Left ventricle myocardium inferior (tissue), 1 donor: Measurements from ENCODE around the gene CLDN15. TPM values are rescaled to one million over a fixed set of nuclear protein-coding genes. Genes with fewer than 3 reads are reported as not detected.
A peak's percentile ranks its signal among the peaks of the same experiment; 100 is the strongest.
"Not testable (repeated sequence)": the region's sequence is repeated elsewhere in the genome, so short reads cannot be mapped to it uniquely, and the experiment has no call there.

ENCODE experiments used
- DNase-seq: peaks from one replicate; pipeline ENCODE4 v3.0.0-alpha.2; 2020
- H3K27ac ChIP-seq: fragments of 200-600 bp; replicated peaks from 2 replicates; pipeline ENCODE4 v1.8.0; 2021
- H3K27me3 ChIP-seq: fragments of 200-600 bp; 2 replicates; pipeline ENCODE4 v1.8.0; 2021; ENCODE audit warnings: low read depth
- H3K36me3 ChIP-seq: fragments of 200-600 bp; 2 replicates; pipeline ENCODE4 v1.8.0; 2021
- H3K4me1 ChIP-seq: fragments of 200-600 bp; 2 replicates; pipeline ENCODE4 v1.8.0; 2021
- H3K4me3 ChIP-seq: fragments of 200-600 bp; 2 replicates; pipeline ENCODE4 v1.8.0; 2021; ENCODE audit warnings: mild to moderate bottlenecking, moderate library complexity
- H3K9me3 ChIP-seq: fragments of 200-600 bp; replicated peaks from 2 replicates; pipeline ENCODE4 v1.8.0; 2021
- CTCF ChIP-seq: fragments of 200-600 bp; IDR thresholded peaks from 2 replicates; pipeline ENCODE4 v1.8.0; 2021; ENCODE audit warnings: antibody characterized with exemption, mild to moderate bottlenecking, borderline replicate concordance
- intact Hi-C: fragments of 100-400 bp; cut with micrococcal nuclease; formaldehyde crosslinking; loops from one replicate; pipeline ENCODE4 v1.11.0; 2022
- total RNA-seq: library from RNA; stranded (reverse); fragmentation: NEBNext Ultra II Directional; extraction: Animal tissue kit (Norgen Biotek cat#: 25700); gene quantifications from one replicate; pipeline ENCODE4 v1.2.1, GENCODE V29; 2021
- donor health status: DM: no; HTN: yes; CAD: no; lungs with severe emphysema.

Gene CLDN15
- total RNA-seq, 1 donor from 2014 or later: 2.2 TPM

- TF ChIP-seq CTCF: no peak
- Histone ChIP-seq H3K27me3 (peaks cover 71% of the 10 kb centered on the region), H3K4me1 (peaks cover 10% of the 10 kb centered on the region), H3K36me3 (peaks cover 8% of the 10 kb centered on the region), H3K27ac (no peak overlapping the region), H3K4me3 (peak overlapping the region; percentile 42), H3K9me3 (no peaks in the 10 kb centered on the region)
- no peak for DNase-seq
- intact Hi-C loops: no loop called here
Measured at GRCh38 chr7:101201695-101202602, 35.7 kb downstream of the CLDN15 start.

GRCh38 chr7:101200862-101201599, 36.6 kb downstream of the CLDN15 start, which contains the start of gene MOGAT3:
Gene MOGAT3 (minus strand): TSS chr7:101201036. CDS start chr7:101200854, 182 bp downstream.
- H3K27me3 ChIP-seq: peaks cover 80% of the 10 kb centered on the region
- H3K4me3 ChIP-seq: peak within 1 kb of the TSS; percentile 42
- H3K4me1 ChIP-seq: peaks cover 10% of the 10 kb centered on the region
- intact Hi-C loops: no loop called here
- H3K36me3 ChIP-seq: peaks cover 4% of the 10 kb centered on the region
- no peak for TF ChIP-seq CTCF
- H3K27ac ChIP-seq: no peak within 1 kb of the TSS
- H3K9me3 ChIP-seq: no peaks in the 10 kb centered on the region
- no peak for DNase-seq

- Histone ChIP-seq H3K27ac (no peak overlapping the region), H3K4me1 (peaks cover 10% of the 10 kb centered on the region), H3K4me3 (no peak overlapping the region), H3K9me3 (no peaks in the 10 kb centered on the region), H3K27me3 (peaks cover 86% of the 10 kb centered on the region), H3K36me3 (no peaks in the 10 kb centered on the region)
- DNase-seq: no peak
- intact Hi-C loops: no loop called here
- TF ChIP-seq CTCF: no peak
Measured at GRCh38 chr7:101200504-101200861, 37.1 kb downstream of the CLDN15 start.

GRCh38 chr7:101199522-101199921, 38.1 kb downstream of the CLDN15 start:
- H3K4me1 ChIP-seq, H3K9me3 ChIP-seq, H3K36me3 ChIP-seq, H3K27ac ChIP-seq, DNase-seq, H3K4me3 ChIP-seq, intact Hi-C loops: not testable (repeated sequence)
- peaks cover 95% of the 10 kb centered on the region for H3K27me3 ChIP-seq

- H3K27ac ChIP-seq: no peak overlapping the region
- no peak overlapping the region for H3K4me3 ChIP-seq
- DNase-seq: no peak
- H3K27me3 ChIP-seq: peaks cover 98% of the 10 kb centered on the region
- no peak for TF ChIP-seq CTCF
- intact Hi-C loops: no loop called here
- no peaks in the 10 kb centered on the region for H3K9me3 ChIP-seq
- no peaks in the 10 kb centered on the region for H3K36me3 ChIP-seq
- H3K4me1 ChIP-seq: peaks cover 10% of the 10 kb centered on the region
Measured at GRCh38 chr7:101198476-101198875, 39.1 kb downstream of the CLDN15 start.

GRCh38 chr7:101197991-101198390, 39.6 kb downstream of the CLDN15 start:
- peaks cover 98% of the 10 kb centered on the region for H3K27me3 ChIP-seq
- no peak for TF ChIP-seq CTCF
- no peak for DNase-seq
- peaks cover 10% of the 10 kb centered on the region for H3K4me1 ChIP-seq
- H3K4me3 ChIP-seq: no peak overlapping the region
- no peak overlapping the region for H3K27ac ChIP-seq
- no peaks in the 10 kb centered on the region for H3K9me3 ChIP-seq
- intact Hi-C loops: no loop called here
- H3K36me3 ChIP-seq: no peaks in the 10 kb centered on the region
